ENCODE results near the gene TBC1D1.

DNA sequence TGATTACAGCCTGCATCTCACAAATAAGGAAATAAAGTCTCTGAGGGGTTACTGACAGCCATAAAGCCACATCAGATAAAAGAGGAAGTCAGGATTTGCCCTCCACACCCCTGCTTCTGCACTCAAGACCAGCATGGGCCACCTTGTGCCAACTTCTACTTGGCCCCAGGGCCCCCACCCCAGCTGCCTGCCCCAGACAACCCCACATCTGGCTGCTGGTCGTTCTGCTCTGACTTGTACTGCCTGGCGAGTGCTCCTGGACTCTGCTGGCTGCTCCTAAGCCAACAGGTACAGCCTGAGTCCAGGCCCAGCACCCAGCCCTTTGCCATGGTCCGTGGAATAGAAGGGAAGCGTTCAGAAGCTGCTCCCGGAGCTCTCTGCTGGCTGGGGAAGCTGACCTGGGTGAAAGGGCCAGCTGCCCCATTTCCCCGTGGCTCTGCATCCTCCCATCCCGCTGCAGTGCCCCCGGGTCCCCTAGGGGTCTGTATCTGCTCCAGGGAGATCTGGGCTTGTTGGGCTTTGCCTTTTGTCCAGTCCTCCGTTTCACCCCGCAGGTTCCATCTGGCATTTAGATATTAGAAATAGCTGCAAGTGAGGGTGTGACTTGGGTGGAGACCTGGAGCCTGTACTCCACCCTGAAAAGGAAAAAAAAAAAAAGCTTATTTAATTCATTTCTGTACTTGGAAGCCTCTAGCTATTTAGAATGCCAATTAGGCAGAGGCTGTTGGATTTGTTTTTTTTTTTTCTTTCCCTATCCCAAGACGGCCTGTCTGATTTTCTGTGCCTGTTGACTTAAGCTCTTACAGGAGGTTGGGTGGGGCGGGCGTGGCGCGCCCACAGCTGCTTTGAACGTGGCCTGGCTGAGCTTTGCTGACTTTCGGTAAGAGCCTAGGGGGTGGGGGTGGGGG lies 264.1 kb downstream of the TBC1D1 start:
- TF ChIP-seq ZNF274 (IDR thresholded peaks at IDR 0.05; ENCODE audit: borderline replicate concordance, extremely low read depth, low read length) (no peak), POLR2AphosphoS5 (IDR thresholded peaks at IDR 0.05; ENCODE audit: low read depth, low read length) (no peak), KDM1A (IDR thresholded peaks at IDR 0.05; ENCODE audit: borderline replicate concordance, low read length) (no peak), POLR2A (IDR thresholded peaks at IDR 0.05; ENCODE audit: control extremely low read depth in 1 of 2, low read depth in 2 of 2, low read length in 2 of 2) (no peak), CREB1 (IDR thresholded peaks at IDR 0.05) (no peak), NRF1 (IDR thresholded peaks at IDR 0.05; ENCODE audit: low read depth, low read length) (no peak)
- TF ChIP-seq, protein P1, sequence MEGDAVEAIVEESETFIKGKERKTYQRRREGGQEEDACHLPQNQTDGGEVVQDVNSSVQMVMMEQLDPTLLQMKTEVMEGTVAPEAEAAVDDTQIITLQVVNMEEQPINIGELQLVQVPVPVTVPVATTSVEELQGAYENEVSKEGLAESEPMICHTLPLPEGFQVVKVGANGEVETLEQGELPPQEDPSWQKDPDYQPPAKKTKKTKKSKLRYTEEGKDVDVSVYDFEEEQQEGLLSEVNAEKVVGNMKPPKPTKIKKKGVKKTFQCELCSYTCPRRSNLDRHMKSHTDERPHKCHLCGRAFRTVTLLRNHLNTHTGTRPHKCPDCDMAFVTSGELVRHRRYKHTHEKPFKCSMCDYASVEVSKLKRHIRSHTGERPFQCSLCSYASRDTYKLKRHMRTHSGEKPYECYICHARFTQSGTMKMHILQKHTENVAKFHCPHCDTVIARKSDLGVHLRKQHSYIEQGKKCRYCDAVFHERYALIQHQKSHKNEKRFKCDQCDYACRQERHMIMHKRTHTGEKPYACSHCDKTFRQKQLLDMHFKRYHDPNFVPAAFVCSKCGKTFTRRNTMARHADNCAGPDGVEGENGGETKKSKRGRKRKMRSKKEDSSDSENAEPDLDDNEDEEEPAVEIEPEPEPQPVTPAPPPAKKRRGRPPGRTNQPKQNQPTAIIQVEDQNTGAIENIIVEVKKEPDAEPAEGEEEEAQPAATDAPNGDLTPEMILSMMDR (IDR thresholded peaks at IDR 0.05; ENCODE audit: control extremely low read depth in 1 of 3, insufficient read depth in 1 of 3, low read depth in 1 of 3, low read length in 3 of 3): no peak
